HG03175 (cell line): ENCODE measurements around the gene SPOP.
"Not testable (repeated sequence)": the region's sequence is repeated elsewhere in the genome, so short reads cannot be mapped to it uniquely, and the experiment has no call there.

Source experiments
- ATAC-seq: cut with Tn5 transposase; IDR thresholded peaks from one replicate; pipeline ENCODE4 v1.9.1; 2021; ENCODE audit warnings: mild to moderate bottlenecking, moderate library complexity; ENCODE audit not compliant: unreplicated experiment

The SPOP gene

DNA sequence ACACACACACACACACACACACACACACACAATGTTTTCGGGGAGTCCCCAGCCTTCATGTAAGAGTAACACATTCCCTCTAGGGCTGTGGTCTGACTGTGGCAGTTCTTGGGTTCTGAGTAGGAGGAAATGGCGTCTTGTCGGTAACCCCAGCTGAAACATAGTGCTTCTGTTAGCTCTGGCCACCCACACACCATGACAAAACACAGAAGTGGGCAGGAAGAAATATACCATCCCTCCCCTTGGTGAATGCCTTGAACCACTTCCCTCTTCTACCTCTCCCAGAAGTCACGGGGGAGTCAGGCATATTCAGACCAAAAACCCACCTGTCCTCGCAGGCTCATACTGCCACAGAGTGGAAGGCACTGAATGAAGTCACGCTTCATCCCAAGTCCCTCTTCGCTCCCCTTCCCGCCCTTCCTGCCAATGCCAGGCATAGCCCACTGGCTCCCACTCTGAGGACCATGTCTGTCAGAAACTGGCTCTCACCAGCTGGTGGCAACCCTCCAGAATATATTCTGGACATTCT is 18.4 kb upstream of the SPOP start:
- ATAC-seq, result peak; percentile 51

GRCh38 chr17:49695698-49696232 is 17.9 kb upstream of the SPOP start:
- no peak for ATAC-seq

- no peak for ATAC-seq
Observed at GRCh38 chr17:49694847-49695697, 17.2 kb upstream of the SPOP start.

GRCh38 chr17:49692751-49693150 is 14.9 kb upstream of the SPOP start:
- no peak for ATAC-seq

DNA sequence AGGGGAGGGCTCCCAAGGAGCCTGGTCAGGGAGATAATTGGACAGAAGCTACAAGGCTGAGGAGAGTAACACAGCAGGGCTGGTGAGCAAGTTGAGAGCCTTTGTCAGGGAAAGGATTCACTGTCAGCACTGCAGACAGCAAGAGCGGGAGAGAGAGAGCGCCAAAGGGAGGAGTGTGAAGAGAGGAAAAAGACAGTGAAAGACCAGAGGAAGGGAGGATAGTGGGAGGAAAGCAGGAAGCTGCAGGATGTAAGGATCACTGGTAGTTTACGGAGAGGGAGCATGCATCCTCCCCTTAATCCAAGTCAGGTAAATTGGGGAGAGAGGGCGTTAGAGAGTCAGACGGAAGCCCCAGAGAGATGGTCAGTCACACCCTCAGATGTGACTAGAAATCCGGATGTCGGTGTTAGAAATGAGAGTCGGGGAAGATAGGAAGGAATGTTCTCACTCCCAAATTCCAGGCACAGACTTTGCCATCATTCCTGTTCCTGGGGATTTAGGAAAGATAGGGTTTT is 13.8 kb upstream of the SPOP start:
- no peak for ATAC-seq

DNA sequence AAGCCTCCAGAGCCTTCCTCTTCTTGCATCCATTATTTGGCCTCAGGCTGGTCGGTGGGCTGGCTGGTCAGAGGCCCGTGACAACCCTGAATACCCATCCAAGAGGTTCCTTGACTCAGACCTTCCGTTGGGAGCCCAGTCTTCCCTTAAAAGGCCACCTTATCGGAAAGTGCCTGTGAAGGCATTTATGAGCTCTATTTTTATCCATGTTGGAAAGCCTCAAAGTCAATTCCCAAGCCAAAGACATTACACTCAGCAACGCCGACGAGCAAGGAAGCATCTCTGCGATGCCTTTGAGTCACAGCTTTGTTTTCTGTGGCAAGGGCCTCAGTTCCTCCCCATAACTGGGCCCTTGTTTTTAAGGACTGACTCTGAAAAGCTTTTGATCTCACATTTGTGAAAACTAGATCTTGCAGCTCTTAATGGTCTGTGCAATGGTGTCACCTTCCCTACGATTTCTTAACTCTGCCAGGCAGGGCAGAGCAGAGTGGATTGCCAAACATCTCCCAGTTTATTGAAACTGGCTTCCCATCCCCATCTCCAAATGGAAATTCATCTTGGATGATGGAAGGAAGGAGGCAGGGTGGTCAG is 13.3 kb upstream of the SPOP start:
- no peak for ATAC-seq

- ATAC-seq, result no peak
Observed at GRCh38 chr17:49690256-49690655, 12.4 kb upstream of the SPOP start.

DNA sequence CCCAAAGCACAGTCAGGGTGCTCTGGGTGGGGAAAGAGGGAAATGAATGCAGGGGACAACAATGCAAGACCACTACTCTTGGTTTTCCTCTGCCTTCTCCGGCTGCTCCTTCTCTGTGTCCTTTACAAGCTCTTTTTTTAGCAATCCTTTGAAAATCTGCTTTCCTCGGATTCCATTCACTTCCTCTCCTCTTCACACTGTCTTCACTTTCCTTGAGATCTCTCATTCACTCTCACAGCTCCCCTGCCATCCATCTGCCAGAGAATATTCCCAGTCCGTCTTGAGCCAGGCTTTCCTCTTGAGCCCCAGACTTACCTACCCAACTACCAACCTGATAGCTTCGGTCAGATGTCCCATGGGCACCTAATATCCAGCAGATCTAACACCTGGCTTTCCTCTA is 11.0 kb upstream of the SPOP start:
- ATAC-seq, result no peak

DNA sequence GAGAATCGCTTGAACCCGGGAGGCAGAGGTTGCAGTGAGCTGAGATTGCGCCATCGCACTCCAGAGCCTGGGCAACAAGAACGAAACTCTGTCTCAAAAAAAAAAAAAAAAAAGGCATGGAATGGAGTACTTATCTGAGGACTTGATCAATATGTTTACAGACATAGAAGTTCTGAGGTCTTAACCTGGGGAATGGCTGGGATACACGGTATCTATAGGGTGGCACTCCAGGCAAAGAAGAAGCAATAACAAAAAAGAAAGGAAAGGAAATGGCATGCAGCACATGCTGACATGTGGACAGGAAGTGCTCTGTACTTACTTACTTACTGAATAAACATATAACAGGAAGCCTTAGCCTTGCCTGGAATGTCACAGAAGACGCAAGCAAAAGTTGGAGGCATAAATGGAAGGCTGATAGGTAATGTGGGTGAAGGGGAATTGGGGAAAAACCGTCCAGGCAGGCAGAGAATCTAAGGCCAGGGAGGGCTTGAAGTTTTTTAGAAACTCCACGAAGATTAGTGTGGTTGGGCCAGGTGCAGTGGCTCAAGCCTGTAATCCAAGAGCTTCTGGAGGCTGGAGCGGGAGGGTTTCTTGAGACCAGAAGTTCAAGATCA is 10.1 kb upstream of the SPOP start:
- ATAC-seq, result no peak

- ATAC-seq, result no peak
Observed at GRCh38 chr17:49681106-49681979, 3.4 kb upstream of the SPOP start.

DNA sequence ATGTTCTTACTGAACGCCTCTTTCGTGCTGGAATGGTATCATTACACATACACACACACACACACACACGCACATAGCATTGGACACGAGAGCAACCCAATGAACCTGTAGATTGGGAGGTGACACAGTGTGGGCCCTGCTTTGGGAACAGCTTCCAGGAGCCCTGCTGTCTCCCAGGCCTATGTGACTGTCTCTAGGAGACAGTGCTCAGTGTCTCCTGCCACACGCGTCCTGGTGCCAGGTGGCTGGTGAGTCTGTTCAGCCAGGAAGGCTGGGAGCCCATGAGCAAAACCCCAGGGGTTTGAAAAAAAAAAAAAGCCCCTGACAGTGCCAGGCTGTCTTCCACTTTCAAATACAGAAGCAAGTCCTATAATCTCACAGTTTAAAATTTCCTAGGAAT is 2.4 kb upstream of the SPOP start:
- no peak for ATAC-seq

DNA sequence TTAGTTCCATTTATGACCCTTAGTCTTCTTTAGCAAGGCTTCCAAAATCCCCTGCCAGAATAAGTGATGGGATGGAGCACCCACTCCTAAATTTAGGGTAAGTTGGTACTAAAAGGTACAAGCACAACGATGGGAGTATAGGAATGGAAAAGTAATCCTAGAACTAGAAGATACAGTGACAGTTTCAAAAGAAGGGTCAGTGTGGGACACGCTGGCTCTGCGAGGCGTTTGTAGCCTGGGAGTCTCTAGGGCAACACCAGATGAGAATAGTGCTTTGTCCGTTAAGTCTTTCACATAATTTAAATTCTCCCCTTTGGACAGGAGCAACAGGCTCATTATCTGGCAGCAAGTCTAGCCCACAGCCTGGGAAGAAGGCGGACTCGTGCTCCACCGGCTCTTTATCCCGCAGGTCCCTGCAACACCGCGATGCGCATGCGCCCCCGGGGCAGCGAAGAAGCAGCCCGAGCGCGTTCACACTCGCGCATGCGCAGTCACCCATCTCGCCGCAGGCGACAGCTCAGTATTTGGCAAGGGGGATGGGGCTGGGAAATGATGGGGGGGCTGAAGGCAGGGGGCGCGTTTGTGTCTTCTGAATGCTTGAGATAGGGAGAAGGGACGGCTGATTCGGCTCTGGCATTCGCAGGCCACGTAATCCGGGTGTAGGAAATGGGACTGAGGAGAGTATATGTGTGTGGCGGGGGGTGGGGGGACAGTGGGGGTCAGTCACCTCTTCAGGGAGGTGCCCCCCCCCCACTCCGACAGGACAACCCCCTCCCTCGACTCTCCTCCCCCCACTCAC is 564 bp downstream of the SPOP start:
- peak; percentile 39 for ATAC-seq

GRCh38 chr17:49676276-49676868 is 1.5 kb downstream of the SPOP start:
- ATAC-seq, result peak; percentile 73

GRCh38 chr17:49674507-49674906 is 3.4 kb downstream of the SPOP start:
- no peak for ATAC-seq

GRCh38 chr17:49673679-49674078 is 4.2 kb downstream of the SPOP start:
- ATAC-seq, result not testable (repeated sequence)

- ATAC-seq, result no peak
Observed at GRCh38 chr17:49670641-49671040, 7.3 kb downstream of the SPOP start.

DNA sequence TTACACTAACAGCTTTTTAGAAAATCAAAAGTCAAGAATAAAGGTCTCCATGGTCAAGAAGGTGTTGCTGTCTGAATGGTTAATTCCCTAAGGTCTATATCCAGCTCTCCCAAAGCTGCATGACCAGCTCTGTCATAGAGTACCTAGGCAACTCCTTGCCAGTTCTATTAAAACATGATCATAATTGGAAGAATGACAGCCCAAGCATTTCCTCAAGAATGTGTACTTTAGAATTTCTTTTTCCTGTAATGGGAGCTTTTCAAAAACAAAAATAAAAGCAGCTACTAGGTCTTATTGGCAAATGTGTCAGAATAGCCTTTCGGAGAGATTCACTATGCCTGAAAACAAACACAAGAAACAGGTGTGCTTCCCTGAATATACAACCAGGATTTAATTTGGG is 7.9 kb downstream of the SPOP start:
- no peak for ATAC-seq

DNA sequence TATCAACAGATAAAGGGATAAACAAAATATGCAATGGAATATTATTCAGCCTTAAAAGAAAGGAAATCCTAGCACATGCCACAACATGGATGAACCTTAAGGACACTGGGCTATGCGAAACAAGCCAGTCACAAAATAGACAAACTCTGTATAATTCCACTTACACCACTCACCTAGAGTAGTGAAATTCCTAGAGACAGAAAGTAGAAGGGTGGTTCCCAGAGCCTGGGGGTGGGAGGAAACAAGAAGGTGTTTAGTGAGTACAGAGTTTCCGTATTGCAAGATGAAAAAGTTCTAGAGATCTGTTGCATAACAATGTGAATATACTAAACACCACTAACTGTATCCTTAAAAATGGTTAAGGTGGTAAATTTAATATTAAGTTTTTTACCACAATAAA is 10.0 kb downstream of the SPOP start:
- no peak for ATAC-seq

GRCh38 chr17:49664706-49665211 is 13.1 kb downstream of the SPOP start:
- no peak for ATAC-seq
